WI38 (cell line): ENCODE measurements around the gene ELP5.
"Not testable (repeated sequence)": the region's sequence is repeated elsewhere in the genome, so short reads cannot be mapped to it uniquely, and the experiment has no call there.

Source experiments
- H3K4me3 ChIP-seq: 2 replicates; pipeline ENCODE4 v1.5.1; 2011; ENCODE audit warnings: low read depth, mild to moderate bottlenecking, control low read depth, low read length
- TF ChIP-seq, protein P1 (sequence below): IDR thresholded peaks from 2 replicates; pipeline ENCODE4 v1.5.1; 2012; ENCODE audit warnings: low read depth, mild to moderate bottlenecking, control low read depth, low read length

ELP5 gene

DNA sequence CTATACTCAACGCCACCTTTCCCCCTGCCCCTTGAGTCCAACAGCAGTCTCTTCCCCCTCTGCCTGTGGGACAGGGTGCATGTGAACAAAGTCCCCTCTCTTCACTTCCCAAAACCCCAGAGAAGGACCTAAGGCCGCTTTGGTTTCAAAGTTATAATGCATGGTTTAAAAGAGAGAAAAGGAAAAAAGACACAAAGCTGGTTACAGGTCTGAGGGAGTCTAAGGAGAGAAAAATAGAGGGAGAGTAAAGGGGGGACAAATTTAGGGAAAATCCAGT, 8.6 kb upstream of the ELP5 start:
- TF ChIP-seq, protein P1, sequence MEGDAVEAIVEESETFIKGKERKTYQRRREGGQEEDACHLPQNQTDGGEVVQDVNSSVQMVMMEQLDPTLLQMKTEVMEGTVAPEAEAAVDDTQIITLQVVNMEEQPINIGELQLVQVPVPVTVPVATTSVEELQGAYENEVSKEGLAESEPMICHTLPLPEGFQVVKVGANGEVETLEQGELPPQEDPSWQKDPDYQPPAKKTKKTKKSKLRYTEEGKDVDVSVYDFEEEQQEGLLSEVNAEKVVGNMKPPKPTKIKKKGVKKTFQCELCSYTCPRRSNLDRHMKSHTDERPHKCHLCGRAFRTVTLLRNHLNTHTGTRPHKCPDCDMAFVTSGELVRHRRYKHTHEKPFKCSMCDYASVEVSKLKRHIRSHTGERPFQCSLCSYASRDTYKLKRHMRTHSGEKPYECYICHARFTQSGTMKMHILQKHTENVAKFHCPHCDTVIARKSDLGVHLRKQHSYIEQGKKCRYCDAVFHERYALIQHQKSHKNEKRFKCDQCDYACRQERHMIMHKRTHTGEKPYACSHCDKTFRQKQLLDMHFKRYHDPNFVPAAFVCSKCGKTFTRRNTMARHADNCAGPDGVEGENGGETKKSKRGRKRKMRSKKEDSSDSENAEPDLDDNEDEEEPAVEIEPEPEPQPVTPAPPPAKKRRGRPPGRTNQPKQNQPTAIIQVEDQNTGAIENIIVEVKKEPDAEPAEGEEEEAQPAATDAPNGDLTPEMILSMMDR = no peak
- H3K4me3 ChIP-seq = peak overlapping the region; percentile 92

- not testable (repeated sequence) for H3K4me3 ChIP-seq
Measured at GRCh38 chr17:7243838-7244237, 8.2 kb upstream of the ELP5 start.

GRCh38 chr17:7246779-7247178, 5.2 kb upstream of the ELP5 start:
- TF ChIP-seq, protein P1 = no peak
- H3K4me3 ChIP-seq = no peak overlapping the region

- H3K4me3 ChIP-seq = no peak overlapping the region
- TF ChIP-seq, protein P1 = no peak
Measured at GRCh38 chr17:7248796-7249195, 3.2 kb upstream of the ELP5 start.

- TF ChIP-seq, protein P1 = no peak
- H3K4me3 ChIP-seq = no peak overlapping the region
Measured at GRCh38 chr17:7249214-7249613, 2.8 kb upstream of the ELP5 start.

DNA sequence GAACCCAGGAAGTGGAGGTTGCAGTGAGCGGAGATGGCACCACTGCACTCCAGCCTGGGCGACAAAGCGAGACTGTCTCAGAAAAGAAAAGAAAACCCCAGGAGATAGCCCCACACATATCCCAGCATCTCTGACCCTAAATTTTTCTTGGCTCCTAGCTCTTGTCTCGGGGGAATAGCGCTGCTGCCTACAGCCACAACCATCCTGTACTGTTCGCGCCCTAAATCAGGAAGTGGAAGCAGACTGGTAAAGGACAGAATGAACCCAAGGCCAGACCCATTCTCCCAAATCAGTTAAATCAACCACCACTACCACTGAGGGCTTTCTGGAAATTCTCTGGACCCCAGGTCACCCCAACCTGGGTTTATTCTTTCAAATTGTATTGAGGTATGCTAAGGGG, 2.2 kb upstream of the ELP5 start:
- peak overlapping the region; percentile 94 for H3K4me3 ChIP-seq
- TF ChIP-seq, protein P1 = no peak

- TF ChIP-seq, protein P1 = no peak
- peak overlapping the region; percentile 94 for H3K4me3 ChIP-seq
Measured at GRCh38 chr17:7250695-7251627, 1.1 kb upstream of the ELP5 start.

DNA sequence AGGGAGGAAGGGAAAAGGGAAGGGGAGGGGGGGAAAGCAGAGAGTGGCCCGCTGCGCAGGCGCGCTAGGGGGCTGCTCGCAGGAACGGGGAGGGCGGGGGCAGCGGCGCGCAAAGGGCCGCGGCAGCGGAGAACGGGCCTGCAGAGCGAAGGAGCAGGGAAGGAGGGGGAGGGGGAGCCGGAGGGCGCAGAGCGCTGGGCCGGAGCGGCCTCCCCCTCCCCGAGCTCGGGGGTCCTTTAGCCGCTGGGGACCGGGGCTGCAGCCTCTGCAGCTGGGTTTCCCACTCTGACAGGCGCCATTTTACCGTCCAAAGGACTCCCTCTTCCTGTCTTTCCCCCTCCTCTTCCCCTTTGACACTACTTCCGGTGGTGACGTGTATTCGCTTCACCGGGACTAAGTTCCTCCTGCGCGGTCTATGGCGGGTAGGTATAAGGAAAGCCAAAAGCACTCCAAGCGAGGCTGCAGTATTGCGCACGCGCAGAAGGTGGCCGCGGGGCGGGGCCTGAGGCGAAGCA, 297 bp upstream of the ELP5 start, which contains the start of gene CTDNEP1:
Gene CTDNEP1 (minus strand): TSS at position 74 of the 515 bp plus-strand sequence. CDS start 438 bp downstream, outside the sequence.
- TF ChIP-seq, protein P1 = no peak
- peak within 1 kb of the TSS; percentile 94 for H3K4me3 ChIP-seq
